Psoas muscle (tissue), 8 donors: ENCODE measurements around the gene RHBDL2. TPM values are rescaled to one million over a fixed set of nuclear protein-coding genes. Genes with fewer than 3 reads are reported as not detected.
"Not testable (repeated sequence)": the region's sequence is repeated elsewhere in the genome, so short reads cannot be mapped to it uniquely, and the experiment has no call there.

ENCODE experiments used
- ATAC-seq, 4 donors: fragments of 200-7000 bp; cut with Tn5 transposase; one replicate each; pipeline ENCODE4 v1.9.1; 2020; ENCODE audit warnings: moderate library complexity in 3 of 4, mild to moderate bottlenecking in 2 of 4
- DNase-seq, 2 donors: peaks; one replicate each; pipeline ENCODE4 v3.0.0-alpha.2; 2020
- H3K27ac ChIP-seq: fragments of 200-600 bp; one replicate; pipeline ENCODE4 v1.8.0; 2022
- H3K27me3 ChIP-seq, 3 donors: fragments of 200-600 bp in 1 of 3; one replicate each; pipeline versions ENCODE4 v1.6.1 to v1.8.0; 2013 to 2022; ENCODE audit warnings: low read length in 2 of 3, mild to moderate bottlenecking in 2 of 3, moderate library complexity in 1 of 3; ENCODE audit not compliant: insufficient read depth in 3 of 3
- H3K36me3 ChIP-seq, 2 donors: fragments of 200-600 bp in 1 of 2; one replicate each; pipeline versions ENCODE4 v1.6.1 to v1.8.0; 2013 to 2022; ENCODE audit warnings: low read depth in 1 of 2, mild to moderate bottlenecking in 1 of 2, moderate library complexity in 1 of 2; ENCODE audit not compliant: insufficient read depth in 1 of 2
- H3K4me1 ChIP-seq: fragments of 200-600 bp; one replicate; pipeline ENCODE4 v1.8.0; 2022
- H3K4me3 ChIP-seq: fragments of 200-600 bp; one replicate; pipeline ENCODE4 v1.8.0; 2022; ENCODE audit warnings: mild to moderate bottlenecking
- H3K9me3 ChIP-seq: fragments of 200-600 bp; one replicate; pipeline ENCODE4 v1.8.0; 2022
- WGBS, 3 donors: extraction: QIAGEN DNeasy Blood & Tissue Kit; methylation state at CpG; one replicate each; pipeline versions ENCODE4 v1.1.6 to v1.1.7; 2013; 5-methylcytosine and 5-hydroxymethylcytosine counted together
- intact Hi-C, 2 donors: fragments of 100-400 bp; cut with DNase I; formaldehyde crosslinking; loops; one replicate each; pipeline versions ENCODE4 v1.11.0 to v1.14.2; 2022
- polyA plus RNA-seq, 3 donors: library from polyadenylated mRNA; stranded (reverse); fragments of 200-250 nt; gene quantifications; one replicate each; pipeline ENCODE4 v1.2.3, GENCODE V29; 2013
- total RNA-seq, 4 donors: library from RNA; stranded (reverse); fragmentation: NEBNext Ultra II Directional in 2 of 4; extraction: Animal tissue kit (Norgen Biotek cat#: 25700) in 2 of 4; gene quantifications; one replicate each; pipeline versions ENCODE4 v1.2.1 to v1.2.4, GENCODE V29; 2021 to 2023
- TF ChIP-seq, protein P1 (sequence below): fragments of 200-600 bp; IDR thresholded peaks from one replicate; pipeline ENCODE4 v1.8.0; 2022; ENCODE audit warnings: antibody characterized with exemption
- donor health status: healthy with polysubstance abuse.
- donor health status: DM: no; HTN: no; CAD: no; lungs with moderate emphysema.
- donor health status: Bipolar disorder and iron deficiency.
- donor health status: healthy.
- donor health status: DM: yes; HTN: yes; CAD: no.
- donor health status: DM: no; HTN: no; CAD: no.
- donor health status: DM: no; HTN: no; CAD: no.
- donor health status: DM: yes; HTN: yes; CAD: no.

Gene RHBDL2
- total and polyA plus RNA-seq, 7 donors, result 0.09 to 0.31 (median 0.16) TPM; not detected in 4

DNA sequence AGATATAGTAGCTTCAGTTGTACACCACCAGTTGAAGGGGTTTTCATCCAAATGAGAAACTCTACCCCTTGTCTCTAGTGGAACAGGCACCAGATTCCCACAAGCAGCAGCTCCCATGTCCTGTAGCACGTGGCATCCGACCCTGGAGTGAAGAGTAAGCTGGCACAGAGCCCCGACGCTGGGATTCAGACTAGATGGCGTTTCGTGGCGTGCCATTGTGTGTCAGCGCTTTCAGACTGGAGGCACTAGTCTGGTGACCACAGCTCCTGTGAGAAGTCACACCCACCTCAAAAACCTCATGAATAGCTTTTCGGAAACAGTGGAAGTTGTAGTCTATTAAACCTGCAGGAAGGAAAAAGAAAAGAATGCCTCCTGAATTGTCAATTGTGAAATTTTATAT is 102.3 kb downstream of the RHBDL2 start:
- intact Hi-C loops, result loop anchor here in 1 of 2 donors (10.0 kb wide), 2 partner anchors 795 to 1245 kb away; partner anchors contain the start of genes GNL2 and POU3F1
- DNase-seq (no peak), ATAC-seq (no peak)
- H3K9me3 ChIP-seq, result no peaks in the 10 kb centered on the region
- no peaks in the 10 kb centered on the region for H3K27me3 ChIP-seq
- no peak overlapping the region for H3K4me3 ChIP-seq
- 63 to 79% (median 69%) methylated on average over 9 of the region's 9 CpGs for WGBS, 3 donors
- TF ChIP-seq, protein P1, sequence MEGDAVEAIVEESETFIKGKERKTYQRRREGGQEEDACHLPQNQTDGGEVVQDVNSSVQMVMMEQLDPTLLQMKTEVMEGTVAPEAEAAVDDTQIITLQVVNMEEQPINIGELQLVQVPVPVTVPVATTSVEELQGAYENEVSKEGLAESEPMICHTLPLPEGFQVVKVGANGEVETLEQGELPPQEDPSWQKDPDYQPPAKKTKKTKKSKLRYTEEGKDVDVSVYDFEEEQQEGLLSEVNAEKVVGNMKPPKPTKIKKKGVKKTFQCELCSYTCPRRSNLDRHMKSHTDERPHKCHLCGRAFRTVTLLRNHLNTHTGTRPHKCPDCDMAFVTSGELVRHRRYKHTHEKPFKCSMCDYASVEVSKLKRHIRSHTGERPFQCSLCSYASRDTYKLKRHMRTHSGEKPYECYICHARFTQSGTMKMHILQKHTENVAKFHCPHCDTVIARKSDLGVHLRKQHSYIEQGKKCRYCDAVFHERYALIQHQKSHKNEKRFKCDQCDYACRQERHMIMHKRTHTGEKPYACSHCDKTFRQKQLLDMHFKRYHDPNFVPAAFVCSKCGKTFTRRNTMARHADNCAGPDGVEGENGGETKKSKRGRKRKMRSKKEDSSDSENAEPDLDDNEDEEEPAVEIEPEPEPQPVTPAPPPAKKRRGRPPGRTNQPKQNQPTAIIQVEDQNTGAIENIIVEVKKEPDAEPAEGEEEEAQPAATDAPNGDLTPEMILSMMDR, result no peak
- H3K27ac ChIP-seq, result no peak overlapping the region
- peaks cover 0 to 73% of the 10 kb centered on the region in 2 donors for H3K36me3 ChIP-seq
- peaks cover 12% of the 10 kb centered on the region for H3K4me1 ChIP-seq

DNA sequence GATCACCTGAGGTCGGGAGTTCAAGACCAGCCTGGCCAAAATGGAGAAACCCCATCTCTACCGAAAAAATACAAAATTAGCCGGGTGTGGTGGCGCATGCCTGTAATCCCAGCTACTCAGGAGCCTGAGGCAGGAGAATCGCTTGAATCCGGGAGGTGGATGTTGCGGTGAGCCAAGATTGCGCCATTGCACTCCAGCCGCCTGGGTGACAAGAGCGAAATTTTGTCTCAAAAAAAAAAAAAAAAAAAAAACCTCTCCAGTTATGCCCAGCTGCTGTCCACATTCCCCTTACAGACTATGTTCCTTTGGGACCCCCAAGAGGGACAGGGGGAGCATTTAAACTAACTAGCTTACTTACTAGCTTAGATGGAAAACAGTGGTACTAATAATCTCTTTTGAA is 105.3 kb downstream of the RHBDL2 start:
- not testable (repeated sequence) for ATAC-seq, DNase-seq, H3K27me3 ChIP-seq, H3K27ac ChIP-seq, H3K4me3 ChIP-seq, H3K9me3 ChIP-seq
- H3K4me1 ChIP-seq, result peaks cover 12% of the 10 kb centered on the region
- H3K36me3 ChIP-seq, result peaks cover 0 to 42% of the 10 kb centered on the region in 2 donors
- 68 to 86% (median 73%) methylated on average over 10 of the region's 10 CpGs for whole genome bisulfite sequencing, 3 donors
- intact Hi-C loops, result loop anchor here in 1 of 2 donors (10.0 kb wide), 2 partner anchors 792 to 1242 kb away; partner anchors contain the start of genes GNL2 and POU3F1

Other genes starting within 250 kb of the RHBDL2 start
- 10 to 100 TPM; 11.6 to 18.4 (median 15.6) TPM for gene RRAGC, start 82.1 kb downstream of the RHBDL2 start, total RNA-seq
- gene RRAGC, start 82.1 kb downstream of the RHBDL2 start, polyA plus RNA-seq, result 10 to 100 TPM; 13.8 to 29.3 (median 15.7) TPM
- 10 to 100 TPM in 2 of 4 donors, 1 to 10 TPM in 2; 6.6 to 21.4 (median 10.5) TPM for gene MYCBP, start 68.5 kb downstream of the RHBDL2 start, total RNA-seq
- gene MYCBP, start 68.5 kb downstream of the RHBDL2 start, polyA plus RNA-seq, result 10 to 100 TPM in 2 of 3 donors, 1 to 10 TPM in 1; 7.2 to 27.9 (median 11.7) TPM
- gene GJA9, start 60.2 kb downstream of the RHBDL2 start, total RNA-seq, result not detected
- gene GJA9, start 60.2 kb downstream of the RHBDL2 start, polyA plus RNA-seq, result not detected
- 10 to 100 TPM; 20.0 to 41.7 (median 35.0) TPM for gene AKIRIN1, start 49.4 kb upstream of the RHBDL2 start, total RNA-seq
- gene AKIRIN1, start 49.4 kb upstream of the RHBDL2 start, polyA plus RNA-seq, result 10 to 100 TPM; 27.6 to 65.3 (median 32.8) TPM
- 100 to 1,000 TPM; 276 to 407 (median 350) TPM for gene NDUFS5, start 84.5 kb upstream of the RHBDL2 start, total RNA-seq
- 100 to 1,000 TPM; 629 to 910 (median 836) TPM for gene NDUFS5, start 84.5 kb upstream of the RHBDL2 start, polyA plus RNA-seq